ENCODE results near the gene NFAT5. TPM values are rescaled to one million over a fixed set of nuclear protein-coding genes. Genes with fewer than 3 reads are reported as not detected.
A peak's percentile ranks its signal among the peaks of the same experiment; 100 is the strongest.
"Not testable (repeated sequence)": the region's sequence is repeated elsewhere in the genome, so short reads cannot be mapped to it uniquely, and the experiment has no call there.

The NFAT5 gene
- total RNA-seq, 1 experiment from 2014 or later: 6.1 TPM

DNA sequence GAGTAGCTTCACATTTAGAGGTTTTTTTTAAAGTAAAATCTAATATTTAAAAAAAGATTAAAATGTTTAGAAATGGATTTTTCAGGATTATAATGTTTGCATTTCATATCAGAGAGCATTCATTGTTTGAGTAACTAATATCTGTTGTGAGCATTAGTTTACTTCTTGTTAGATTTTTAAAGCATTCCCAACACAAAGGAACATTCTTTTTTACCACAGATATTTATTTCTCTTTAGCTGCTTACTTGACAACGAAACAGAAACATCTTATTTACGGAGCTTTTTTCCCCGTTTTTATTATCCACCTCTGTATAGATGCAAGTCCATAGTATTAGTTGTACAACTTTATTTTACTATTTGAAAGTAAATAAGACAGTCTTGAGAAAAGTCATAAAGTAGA is 53.0 kb downstream of the NFAT5 start:
- no peak for DNase-seq (ENCODE audit: low read depth)
- in situ Hi-C loops (cut with HindIII; ENCODE audit: low pct_unique_long_range_greater_than_20kb, low sequenced_read_pairs): no loop called here

DNA sequence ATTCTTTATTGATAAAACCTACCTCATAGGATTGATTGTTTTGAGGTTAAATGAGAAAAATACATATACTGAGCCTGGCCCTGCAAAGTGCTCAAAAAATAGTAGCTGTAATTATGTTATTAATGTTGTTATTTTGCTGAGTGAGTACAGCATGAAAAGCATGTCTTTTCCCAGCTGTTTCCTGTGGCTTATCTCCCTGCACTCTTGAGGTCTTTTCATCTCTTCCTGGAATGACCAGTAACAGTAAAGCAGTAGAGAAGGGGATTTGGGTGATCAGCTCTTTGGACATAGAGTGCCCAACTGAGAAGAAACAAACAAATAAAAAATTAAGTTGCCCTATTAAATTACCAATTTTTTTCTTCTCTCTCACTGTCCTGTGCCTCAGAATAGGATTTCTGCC is 53.7 kb downstream of the NFAT5 start:
- in situ Hi-C loops (cut with HindIII; ENCODE audit: low pct_unique_long_range_greater_than_20kb, low sequenced_read_pairs): no loop called here
- DNase-seq (ENCODE audit: low read depth): no peak

DNA sequence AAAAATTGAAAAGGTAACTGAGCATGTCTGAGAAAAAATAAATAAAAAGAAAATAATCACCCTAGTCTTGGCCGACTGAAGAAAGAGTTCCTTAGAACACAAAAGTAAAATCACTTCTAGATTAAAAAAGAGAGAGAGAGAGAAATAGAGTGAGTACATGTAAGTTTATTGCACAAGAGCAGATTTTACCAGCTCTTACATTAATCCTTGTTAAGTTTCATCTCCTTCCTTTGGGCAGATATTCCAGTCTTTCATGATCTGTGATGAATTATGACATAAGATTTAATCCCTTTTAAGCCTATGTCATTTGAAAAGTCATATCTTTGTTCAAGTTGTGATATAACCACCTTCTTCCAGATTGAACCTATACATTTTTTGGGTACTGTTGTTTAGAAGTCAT is 54.8 kb downstream of the NFAT5 start:
- in situ Hi-C loops (cut with HindIII; ENCODE audit: low pct_unique_long_range_greater_than_20kb, low sequenced_read_pairs): no loop called here

DNA sequence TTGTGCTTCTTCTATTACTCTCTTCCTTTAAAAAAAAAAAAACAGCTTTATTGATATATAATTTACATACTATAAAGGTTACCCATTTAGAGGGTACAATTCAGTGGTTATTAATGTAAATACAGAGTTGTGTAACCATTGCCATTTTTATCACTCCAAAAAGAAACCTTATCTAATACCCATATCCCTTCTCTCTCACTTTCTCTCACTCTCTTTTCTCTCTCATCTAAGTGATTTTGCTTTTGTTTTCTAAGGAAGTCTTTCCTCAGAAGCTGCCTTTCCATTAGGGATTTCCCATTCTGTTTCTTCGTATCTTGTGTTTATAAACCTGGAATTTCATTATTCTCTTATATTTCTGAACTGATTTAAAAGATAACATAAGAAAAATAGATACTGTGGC is 55.5 kb downstream of the NFAT5 start:
- in situ Hi-C loops (cut with HindIII; ENCODE audit: low pct_unique_long_range_greater_than_20kb, low sequenced_read_pairs): no loop called here
- DNase-seq (ENCODE audit: low read depth): no peak

More for the DNA sequence above, 54.8 kb downstream of the NFAT5 start:
- DNase-seq (ENCODE audit: low read depth): no peak

DNA sequence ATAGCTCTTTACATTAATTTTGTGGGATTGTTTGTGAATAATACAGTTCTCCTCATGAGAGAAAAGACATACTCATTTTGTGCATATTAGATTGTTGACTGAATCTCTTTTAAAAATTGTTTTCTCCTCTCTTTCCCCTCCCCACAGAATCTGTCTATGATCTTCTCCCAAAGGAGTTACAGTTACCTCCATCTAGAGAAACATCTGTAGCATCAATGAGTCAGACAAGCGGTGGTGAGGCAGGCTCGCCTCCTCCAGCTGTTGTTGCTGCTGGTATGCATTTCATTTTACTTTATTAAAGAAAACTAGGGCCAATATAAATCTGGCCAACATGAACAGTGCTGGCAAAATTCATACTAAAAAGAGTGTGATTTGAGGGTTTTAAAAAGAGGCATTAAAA is 60.5 kb downstream of the NFAT5 start:
- no peak for DNase-seq (ENCODE audit: low read depth)
- in situ Hi-C loops (cut with HindIII; ENCODE audit: low pct_unique_long_range_greater_than_20kb, low sequenced_read_pairs): no loop called here

DNA sequence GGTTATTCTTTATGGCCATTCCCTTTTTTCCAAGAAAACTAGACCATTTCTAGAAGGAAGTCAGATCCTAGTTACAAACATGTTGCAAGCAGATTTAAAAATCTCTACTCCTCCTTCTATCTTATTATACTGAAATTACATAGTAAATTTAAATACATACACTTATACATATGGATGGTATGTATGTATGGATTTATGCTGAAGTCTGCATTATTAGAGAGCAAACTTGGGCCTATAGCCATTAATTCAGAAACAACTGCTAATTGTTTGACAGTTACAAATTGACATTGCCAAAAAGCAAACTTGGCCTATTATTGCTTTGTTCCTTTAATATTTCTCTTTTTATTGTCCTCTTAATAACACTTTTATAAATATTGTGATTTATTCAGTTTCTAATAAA is 67.1 kb downstream of the NFAT5 start:
- in situ Hi-C loops (cut with HindIII; ENCODE audit: low pct_unique_long_range_greater_than_20kb, low sequenced_read_pairs): no loop called here
- DNase-seq (ENCODE audit: low read depth): no peak

DNA sequence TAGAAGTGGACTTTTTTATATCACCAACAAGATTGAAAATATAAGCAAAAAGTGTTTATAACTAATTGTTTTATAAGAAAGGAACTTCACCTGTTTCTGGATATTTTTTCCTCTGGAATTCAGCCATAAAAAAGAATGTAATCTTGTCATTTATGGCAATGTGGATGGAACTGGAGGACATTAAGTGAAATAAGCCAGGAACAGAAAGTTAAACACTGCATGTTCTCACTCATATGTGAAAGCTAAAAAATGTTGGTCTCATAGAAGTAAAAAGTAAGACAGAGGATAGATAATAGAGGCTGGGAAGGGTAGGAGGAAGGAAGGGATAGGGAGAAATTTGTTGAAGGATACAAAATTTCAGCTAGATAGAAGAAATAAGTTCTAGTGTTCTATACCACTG is 67.6 kb downstream of the NFAT5 start:
- no peak for DNase-seq (ENCODE audit: low read depth)
- in situ Hi-C loops (cut with HindIII; ENCODE audit: low pct_unique_long_range_greater_than_20kb, low sequenced_read_pairs): no loop called here

DNA sequence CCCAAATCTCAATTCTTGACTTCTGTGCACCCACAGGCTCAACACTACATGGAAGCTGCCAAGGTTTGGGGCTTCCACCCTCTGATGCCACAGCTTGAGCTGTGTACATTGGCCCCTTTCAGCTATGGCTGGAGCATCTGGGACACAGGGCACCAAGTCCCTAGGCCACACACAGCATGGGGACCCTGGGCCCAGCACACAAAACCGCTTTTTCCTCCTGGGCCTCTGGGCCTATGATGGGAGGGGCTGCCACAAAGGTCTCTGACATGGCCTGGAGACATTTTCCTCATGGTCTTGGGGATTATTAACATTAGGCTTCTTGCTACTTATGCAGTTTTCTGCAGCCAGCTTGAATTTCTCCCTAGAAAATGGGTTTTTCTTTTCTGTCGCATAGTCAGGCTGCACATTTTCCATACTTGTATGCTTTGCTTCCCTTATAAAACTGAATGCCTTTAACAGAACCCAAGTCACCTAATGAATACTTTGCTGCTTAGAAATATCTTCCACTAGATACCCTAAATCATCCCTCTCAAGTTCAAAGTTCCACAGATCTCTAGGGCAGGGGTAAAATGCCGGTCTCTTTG is 70.9 kb downstream of the NFAT5 start:
- in situ Hi-C loops (cut with HindIII; ENCODE audit: low pct_unique_long_range_greater_than_20kb, low sequenced_read_pairs); DNase-seq (ENCODE audit: low read depth): not testable (repeated sequence)

DNA sequence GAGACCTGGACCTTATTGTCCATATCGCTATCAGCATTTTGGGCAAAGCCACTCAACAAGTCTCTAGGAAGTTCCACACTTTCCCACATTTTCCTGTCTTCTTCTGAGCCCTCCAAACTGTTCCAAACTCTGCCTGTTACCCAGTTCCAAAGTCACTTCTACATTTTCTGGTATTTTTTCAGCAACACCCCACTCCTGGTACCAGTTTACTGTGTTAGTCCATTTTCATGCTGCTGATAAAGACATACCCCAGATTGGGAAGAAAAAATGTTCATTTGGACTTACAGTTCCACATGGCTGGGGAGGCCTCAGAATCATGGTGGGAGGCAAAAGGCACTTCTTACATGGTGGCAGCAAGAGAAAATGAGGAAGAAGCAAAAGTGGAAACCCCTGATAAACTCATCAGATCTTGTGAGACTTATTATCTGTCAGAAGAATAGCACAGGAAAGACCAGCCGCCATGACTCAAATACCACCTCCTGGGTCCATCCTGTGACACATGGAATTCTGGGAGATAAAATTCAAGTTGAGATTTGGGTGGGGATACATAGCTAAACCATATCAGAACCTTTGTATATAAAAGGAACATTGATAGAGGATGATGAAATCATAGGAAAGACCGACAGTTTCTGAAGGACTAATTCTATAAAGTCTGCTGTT is 71.6 kb downstream of the NFAT5 start:
- DNase-seq (ENCODE audit: low read depth); in situ Hi-C loops (cut with HindIII; ENCODE audit: low pct_unique_long_range_greater_than_20kb, low sequenced_read_pairs): not testable (repeated sequence)

DNA sequence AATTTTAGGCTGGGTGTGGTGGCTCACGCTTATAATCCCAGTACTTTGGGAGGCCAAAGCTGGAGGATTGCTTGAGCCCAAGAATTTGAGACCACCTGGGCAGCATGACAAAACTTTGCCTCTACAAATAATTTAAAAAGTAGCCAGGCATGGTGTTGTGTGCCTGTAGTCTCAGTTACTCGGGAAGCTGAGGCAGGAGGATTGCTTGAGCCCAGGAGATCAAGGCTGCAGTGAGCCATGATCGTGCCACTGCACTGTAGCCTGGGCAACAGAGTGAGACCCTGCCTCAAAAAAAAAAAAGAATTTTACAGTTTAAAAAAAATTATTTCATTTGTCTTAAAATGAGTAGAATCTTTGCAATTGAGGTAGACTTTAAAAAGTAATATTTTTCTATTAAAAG is 78.2 kb downstream of the NFAT5 start:
- in situ Hi-C loops (cut with HindIII; ENCODE audit: low pct_unique_long_range_greater_than_20kb, low sequenced_read_pairs); DNase-seq (ENCODE audit: low read depth): not testable (repeated sequence)

DNA sequence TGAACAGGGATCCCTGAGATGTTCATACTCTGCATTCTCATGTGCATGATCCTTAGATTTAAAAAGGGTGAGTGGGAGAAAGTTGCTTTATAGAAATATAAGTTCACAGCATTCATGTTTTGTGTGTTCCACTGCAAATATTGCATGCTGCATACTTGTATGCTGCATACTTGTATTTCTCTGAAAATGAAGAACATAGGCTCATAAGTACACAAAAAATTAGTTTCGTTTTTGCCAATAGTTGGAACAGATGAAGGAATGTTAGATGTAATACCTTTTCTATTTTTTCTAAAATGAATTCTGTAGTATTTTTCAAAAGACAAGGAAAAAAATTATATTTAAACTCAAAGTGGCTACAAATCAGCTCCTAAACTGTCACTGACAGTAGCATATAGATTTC is 79.0 kb downstream of the NFAT5 start:
- in situ Hi-C loops (cut with HindIII; ENCODE audit: low pct_unique_long_range_greater_than_20kb, low sequenced_read_pairs): no loop called here
- no peak for DNase-seq (ENCODE audit: low read depth)

DNA sequence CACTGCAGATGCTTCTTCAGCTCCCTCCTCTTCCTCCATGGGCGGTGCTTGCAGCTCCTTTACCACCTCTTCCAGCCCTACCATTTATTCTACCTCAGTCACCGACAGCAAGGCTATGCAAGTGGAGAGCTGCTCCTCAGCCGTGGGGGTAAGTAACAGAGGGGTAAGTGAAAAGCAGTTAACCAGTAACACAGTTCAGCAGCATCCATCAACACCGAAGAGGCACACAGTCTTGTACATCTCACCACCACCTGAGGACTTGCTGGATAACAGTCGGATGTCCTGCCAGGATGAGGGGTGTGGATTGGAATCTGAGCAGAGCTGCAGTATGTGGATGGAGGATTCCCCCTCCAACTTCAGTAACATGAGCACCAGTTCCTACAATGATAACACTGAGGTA is 81.3 kb downstream of the NFAT5 start:
- no peak for DNase-seq (ENCODE audit: low read depth)
- in situ Hi-C loops (cut with HindIII; ENCODE audit: low pct_unique_long_range_greater_than_20kb, low sequenced_read_pairs): no loop called here

DNA sequence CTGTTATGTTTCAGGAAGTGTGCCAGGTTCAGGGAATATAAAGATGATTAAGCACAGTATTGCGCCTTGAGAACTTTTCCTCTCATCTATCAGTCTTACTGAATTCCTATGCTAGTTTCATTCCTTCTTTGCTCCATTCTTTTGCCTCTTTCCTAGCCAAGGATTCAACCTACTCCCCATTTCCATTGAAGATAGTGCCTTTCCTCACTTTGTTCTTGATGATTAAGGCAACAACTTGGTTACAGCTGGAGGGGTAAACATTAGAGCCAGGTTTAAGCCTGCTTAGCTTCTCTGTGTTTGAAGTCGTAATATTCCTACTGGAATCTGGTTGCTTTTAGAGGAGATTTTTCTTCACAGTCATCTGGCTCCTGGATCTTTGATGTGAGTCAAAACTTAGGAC is 85.5 kb downstream of the NFAT5 start:
- DNase-seq (ENCODE audit: low read depth): no peak
- in situ Hi-C loops (cut with HindIII; ENCODE audit: low pct_unique_long_range_greater_than_20kb, low sequenced_read_pairs): no loop called here

DNA sequence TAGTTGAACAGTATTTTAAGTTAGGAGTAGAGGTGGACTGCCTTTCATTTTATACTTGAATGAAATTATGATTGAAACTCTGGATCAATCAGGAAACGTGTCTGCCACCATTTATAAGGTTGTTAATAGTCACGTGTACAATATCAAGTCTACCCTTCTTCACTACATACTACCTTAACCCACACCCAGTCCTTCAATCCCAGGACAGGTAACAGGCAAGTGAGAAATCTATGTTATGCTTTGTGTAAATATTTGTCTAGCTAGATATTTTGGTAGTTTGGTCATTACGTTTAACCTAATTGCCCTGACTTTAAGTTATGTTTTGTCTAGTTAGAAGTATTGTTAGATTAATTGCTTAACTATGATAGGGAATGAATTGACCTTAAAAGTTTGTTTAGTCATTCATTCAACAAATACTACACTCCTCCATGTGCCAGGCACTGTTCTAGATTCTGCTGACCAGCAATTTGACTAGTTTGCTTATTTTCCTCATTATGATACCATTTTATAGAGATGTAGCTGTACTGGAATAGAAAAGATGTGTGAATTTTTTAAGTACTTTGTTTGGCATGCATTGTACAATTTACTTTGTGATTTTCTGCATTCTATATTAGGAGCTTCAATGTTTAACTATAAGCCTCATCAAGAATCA is 88.6 kb downstream of the NFAT5 start:
- in situ Hi-C loops (cut with HindIII; ENCODE audit: low pct_unique_long_range_greater_than_20kb, low sequenced_read_pairs): no loop called here
- no peak for DNase-seq (ENCODE audit: low read depth)

DNA sequence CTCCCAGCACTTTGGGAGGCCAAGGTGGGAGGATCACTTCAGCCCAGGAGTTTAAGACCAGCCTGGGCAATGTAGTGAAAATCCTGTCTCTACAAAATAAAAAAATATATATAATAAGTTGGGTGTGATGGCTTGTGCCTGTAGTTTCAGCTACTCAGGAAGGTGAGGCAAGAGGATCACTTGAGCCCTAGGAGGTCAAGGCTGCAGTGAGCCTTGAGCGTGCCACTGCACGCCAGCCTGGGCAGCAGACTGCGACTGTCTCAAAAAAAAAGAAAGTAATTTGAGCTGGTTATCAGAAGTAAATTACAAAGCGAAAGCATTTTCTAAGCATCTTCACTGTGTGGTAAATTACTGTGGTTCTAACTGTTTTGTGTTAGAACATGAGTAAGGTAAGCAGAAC is 94.4 kb downstream of the NFAT5 start:
- peak; percentile 18 for DNase-seq (ENCODE audit: low read depth)
- in situ Hi-C loops (cut with HindIII; ENCODE audit: low pct_unique_long_range_greater_than_20kb, low sequenced_read_pairs): no loop called here

DNA sequence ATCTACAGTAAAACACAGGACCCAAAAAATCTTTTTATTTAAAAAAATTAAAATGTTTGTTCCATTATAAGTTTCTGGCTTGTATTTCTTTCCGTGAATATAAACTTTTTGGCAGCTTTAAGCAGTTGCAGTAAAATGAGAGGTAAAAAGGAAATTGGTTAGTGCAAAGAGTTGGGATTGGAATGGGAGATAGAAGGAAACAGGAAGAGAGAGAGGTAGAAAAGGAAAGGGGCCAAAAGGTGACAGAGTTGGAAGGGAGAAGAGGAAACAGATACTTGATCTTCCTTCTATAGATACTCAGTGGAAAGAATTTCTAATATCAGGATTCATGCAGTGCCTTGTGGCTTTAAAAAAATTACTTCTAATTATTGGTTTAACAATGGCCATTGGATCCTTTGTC is 97.1 kb downstream of the NFAT5 start:
- no peak for DNase-seq (ENCODE audit: low read depth)
- in situ Hi-C loops (cut with HindIII; ENCODE audit: low pct_unique_long_range_greater_than_20kb, low sequenced_read_pairs): no loop called here

DNA sequence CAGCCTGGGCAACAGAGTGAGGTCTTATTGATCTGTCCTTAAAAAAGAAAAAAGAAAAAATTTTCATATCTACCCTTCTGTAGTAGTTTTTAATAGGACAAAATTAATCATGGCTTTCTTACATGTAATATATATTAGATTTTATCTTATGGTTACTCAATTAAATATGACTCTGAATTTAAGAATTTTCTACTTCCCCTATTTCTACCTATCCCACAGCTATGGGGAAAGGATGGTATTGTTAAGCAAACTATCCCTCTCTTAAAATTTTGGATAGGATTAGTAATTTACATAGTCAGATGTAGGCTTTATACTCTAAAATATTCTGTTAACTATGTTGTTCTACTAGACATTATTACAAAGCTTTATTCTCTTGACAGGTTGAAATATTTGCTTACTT is 98.1 kb downstream of the NFAT5 start:
- in situ Hi-C loops (cut with HindIII; ENCODE audit: low pct_unique_long_range_greater_than_20kb, low sequenced_read_pairs): no loop called here
- DNase-seq (ENCODE audit: low read depth): no peak

DNA sequence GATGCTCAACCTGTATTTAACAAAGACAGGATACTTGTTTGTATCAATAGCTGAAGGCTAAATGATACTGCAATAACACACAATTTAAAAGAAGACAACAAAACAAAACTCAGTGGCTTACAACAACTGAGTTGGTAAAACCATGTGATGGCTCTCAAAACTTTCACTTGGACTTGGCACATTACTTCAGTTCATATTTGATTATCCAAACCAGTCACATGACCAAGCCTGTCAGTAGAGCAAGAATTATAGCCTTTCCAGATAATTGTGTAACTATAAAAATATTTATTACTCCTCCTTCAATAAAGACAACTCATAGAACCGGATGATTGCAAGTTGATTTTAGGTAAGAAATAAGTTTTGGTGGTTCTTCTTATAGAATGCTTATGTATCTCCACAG is 103.8 kb downstream of the NFAT5 start:
- DNase-seq (ENCODE audit: low read depth): no peak
- in situ Hi-C loops (cut with HindIII; ENCODE audit: low pct_unique_long_range_greater_than_20kb, low sequenced_read_pairs): no loop called here

DNA sequence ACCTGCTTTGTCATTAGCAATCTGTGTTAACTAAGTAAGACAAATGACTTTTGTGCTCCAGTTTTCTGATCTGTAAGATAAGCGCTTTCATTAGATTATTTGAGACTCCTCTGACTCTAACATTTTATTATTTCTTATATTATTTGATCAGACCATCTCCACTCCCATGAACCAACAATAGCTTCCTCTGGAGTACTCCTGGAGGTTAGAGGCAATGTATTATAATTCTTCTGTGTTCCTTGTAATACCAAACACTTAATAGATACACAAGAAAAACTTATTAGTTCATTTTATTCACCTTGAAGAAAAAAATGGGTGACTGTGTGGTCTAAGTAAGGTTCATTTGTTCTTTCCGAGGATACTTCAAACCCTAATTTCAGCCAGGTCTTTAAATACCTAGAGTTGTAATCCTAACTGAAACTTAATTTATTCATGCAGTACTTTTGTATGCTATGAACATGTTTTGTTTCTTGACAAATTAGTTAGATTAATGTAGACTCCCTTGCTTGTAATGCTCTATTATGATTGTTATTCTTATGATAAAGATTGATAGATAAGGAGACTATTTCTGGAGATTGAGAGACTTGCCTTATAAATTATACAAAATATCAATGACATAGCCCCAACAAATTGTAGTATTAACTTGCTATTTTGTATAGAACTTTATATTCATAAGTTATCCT is 106.7 kb downstream of the NFAT5 start:
- no peak for DNase-seq (ENCODE audit: low read depth)
- in situ Hi-C loops (cut with HindIII; ENCODE audit: low pct_unique_long_range_greater_than_20kb, low sequenced_read_pairs): no loop called here

Measured in Caki2 (cell line).